WERI-Rb-1 (cell line): ENCODE data around the gene DDX41.

ENCODE experiments used
- DNase-seq: peaks from one replicate; pipeline ENCODE4 v3.0.0-alpha.2; 2020
- H3K27ac ChIP-seq: fragments of 250-450 bp; sonication (Bioruptor Pico); 2 replicates; pipeline ENCODE4 v1.5.1; 2020; ENCODE audit warnings: mild to moderate bottlenecking, moderate library complexity
- H3K27me3 ChIP-seq: fragments of 250-450 bp; sonication (Bioruptor Pico); 2 replicates; pipeline ENCODE4 v1.5.1; 2021; ENCODE audit warnings: mild to moderate bottlenecking, low read depth, moderate library complexity; ENCODE audit not compliant: insufficient read depth, severe bottlenecking
- H3K36me3 ChIP-seq: fragments of 250-450 bp; sonication (Bioruptor Pico); 2 replicates; pipeline ENCODE4 v1.5.1; 2020; ENCODE audit warnings: mild to moderate bottlenecking, moderate library complexity
- H3K4me3 ChIP-seq: 2 replicates; pipeline ENCODE4 v1.5.1; 2011; ENCODE audit warnings: low read depth, mild to moderate bottlenecking, control low read depth, low read length
- H3K9me3 ChIP-seq: fragments of 250-450 bp; sonication (Bioruptor Pico); 2 replicates; pipeline ENCODE4 v1.5.1; 2021; ENCODE audit warnings: mild to moderate bottlenecking, moderate library complexity; ENCODE audit not compliant: severe bottlenecking
- TF ChIP-seq, protein P1 (sequence below): IDR thresholded peaks from 2 replicates; pipeline ENCODE4 v1.5.1; 2011; ENCODE audit warnings: low read depth, mild to moderate bottlenecking, control low read depth, inconsistent platforms, low read length

The DDX41 gene

DNA sequence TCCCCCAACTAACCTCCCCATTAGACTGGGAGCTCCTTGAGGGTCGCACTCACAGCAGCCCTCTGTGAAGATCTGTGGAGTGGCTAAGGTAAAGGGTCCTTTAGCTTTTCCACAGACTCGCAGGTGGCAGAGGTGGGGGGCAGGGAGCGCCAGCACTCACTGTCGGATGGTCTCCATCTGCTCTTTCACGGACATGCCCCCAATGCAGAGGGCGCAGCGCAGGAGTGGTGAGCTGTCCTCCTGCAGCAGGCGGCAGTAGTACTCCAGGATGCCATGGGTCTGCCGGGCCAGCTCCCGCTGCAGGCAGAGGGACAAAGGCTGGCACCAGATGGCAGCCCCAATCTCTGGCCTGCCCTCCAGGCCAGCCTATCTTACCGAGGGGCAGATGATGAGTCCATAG, 2.2 kb downstream of the DDX41 start:
- H3K9me3 ChIP-seq, result no peaks in the 10 kb centered on the region
- TF ChIP-seq, protein P1, sequence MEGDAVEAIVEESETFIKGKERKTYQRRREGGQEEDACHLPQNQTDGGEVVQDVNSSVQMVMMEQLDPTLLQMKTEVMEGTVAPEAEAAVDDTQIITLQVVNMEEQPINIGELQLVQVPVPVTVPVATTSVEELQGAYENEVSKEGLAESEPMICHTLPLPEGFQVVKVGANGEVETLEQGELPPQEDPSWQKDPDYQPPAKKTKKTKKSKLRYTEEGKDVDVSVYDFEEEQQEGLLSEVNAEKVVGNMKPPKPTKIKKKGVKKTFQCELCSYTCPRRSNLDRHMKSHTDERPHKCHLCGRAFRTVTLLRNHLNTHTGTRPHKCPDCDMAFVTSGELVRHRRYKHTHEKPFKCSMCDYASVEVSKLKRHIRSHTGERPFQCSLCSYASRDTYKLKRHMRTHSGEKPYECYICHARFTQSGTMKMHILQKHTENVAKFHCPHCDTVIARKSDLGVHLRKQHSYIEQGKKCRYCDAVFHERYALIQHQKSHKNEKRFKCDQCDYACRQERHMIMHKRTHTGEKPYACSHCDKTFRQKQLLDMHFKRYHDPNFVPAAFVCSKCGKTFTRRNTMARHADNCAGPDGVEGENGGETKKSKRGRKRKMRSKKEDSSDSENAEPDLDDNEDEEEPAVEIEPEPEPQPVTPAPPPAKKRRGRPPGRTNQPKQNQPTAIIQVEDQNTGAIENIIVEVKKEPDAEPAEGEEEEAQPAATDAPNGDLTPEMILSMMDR, result no peak
- H3K4me3 ChIP-seq, result no peak overlapping the region
- DNase-seq, result no peak
- no peaks in the 10 kb centered on the region for H3K27me3 ChIP-seq
- H3K36me3 ChIP-seq, result peaks cover 9% of the 10 kb centered on the region
- H3K27ac ChIP-seq, result no peak overlapping the region

DNA sequence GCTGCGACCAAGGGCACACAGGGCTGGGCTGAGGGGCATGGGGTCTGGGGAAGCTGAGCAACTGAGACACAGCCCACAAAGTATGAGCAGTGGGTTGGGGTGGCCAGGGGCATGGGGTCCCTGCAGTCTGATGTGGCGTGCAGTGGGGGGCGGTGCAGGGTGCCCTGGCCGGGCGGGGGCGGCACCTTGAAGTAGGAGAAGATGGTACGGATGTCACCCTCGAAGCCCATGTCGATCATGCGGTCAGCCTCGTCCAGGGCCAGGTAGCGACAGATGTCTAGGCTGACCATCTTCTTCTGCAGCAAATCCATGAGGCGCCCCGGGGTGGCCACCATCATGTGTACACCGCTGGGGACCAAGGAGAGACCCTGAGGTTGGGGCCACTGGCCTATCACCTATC, 3.3 kb downstream of the DDX41 start:
- Histone ChIP-seq H3K36me3 (peaks cover 9% of the 10 kb centered on the region), H3K27me3 (no peaks in the 10 kb centered on the region), H3K9me3 (no peaks in the 10 kb centered on the region), H3K27ac (no peak overlapping the region), H3K4me3 (no peak overlapping the region)
- DNase-seq, result no peak
- TF ChIP-seq, protein P1, result no peak

DNA sequence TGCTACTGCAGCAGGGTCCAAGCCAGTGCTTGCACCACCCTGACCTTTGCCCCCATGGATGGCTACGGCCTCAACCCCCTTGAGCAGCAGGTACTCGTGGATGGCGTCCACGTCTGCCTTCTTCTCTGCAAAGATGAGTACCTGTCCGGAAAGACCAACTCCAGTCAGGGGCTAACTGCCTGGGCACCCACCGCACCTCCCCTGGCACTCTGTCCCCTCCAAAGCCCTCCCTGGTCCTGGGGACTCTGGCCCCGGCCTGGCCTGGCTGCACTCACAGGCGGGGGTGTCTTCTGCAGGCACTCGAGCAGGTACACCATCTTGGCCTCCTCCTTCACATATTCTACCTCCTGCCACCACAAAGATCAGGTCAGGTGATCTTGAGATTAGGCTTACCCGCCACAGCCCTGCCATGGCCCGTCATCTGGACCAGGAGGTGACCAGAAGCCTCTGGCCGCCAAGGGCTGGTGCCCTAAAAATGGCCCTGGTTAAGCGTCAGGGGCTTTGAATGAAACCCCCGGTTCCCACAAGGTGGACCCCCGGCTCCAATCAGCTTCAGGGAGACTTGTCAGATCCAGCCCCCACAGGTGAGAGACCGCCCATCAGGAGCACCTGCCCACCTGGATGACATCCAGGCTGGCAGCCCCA, 3.9 kb downstream of the DDX41 start:
- no peak overlapping the region for H3K27ac ChIP-seq

DNA sequence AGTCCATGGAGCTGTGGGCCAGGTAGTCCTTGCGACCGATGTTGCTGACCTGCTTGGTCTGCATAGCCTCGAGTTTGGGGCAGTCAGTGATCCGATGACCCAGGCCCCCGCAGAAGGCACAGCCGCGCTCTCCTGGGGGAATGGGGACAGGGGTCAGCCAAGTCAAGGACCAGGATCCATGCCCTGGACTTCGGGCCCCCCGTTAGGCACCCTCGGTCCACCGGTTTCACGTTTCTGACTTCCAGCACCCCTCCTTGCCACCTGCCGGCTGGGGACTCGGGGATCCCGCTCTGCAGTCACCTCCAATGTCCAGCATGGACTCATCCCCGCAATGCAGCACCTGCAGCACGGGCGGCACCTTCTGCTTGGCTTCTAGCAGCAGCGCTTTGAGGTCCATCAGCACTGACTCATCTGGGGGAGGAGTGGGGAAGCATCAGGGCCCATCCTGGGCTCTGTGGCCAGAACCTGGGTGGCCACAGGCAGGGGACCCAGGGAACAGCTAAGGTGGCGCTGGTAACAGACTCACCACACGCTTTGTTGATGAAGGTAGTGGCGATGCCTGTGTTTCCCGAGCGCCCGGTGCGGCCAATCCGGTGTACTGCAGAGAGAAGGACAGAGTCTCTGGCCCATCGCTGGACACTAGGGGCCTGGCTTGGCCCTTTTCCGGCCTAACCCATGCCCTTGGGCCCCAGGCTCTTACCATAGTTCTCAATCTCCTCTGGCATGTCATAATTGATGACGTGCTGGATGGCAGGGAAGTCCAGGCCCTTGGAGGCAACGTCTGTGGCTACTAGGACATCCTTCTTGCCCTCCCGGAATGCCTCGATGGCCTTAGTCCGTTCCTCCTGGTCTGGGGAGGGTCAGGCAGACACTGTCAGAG, 4.7 kb downstream of the DDX41 start:
- Histone ChIP-seq H3K27me3 (no peaks in the 10 kb centered on the region), H3K36me3 (peaks cover 9% of the 10 kb centered on the region), H3K27ac (no peak overlapping the region), H3K9me3 (no peaks in the 10 kb centered on the region), H3K4me3 (no peak overlapping the region)
- TF ChIP-seq, protein P1, result no peak
- no peak for DNase-seq

More for the DNA sequence above, 3.9 kb downstream of the DDX41 start:
- H3K36me3 ChIP-seq, result peaks cover 9% of the 10 kb centered on the region
- no peak for DNase-seq
- H3K9me3 ChIP-seq, result no peaks in the 10 kb centered on the region
- TF ChIP-seq, protein P1, result no peak
- no peaks in the 10 kb centered on the region for H3K27me3 ChIP-seq
- H3K4me3 ChIP-seq, result no peak overlapping the region

DNA sequence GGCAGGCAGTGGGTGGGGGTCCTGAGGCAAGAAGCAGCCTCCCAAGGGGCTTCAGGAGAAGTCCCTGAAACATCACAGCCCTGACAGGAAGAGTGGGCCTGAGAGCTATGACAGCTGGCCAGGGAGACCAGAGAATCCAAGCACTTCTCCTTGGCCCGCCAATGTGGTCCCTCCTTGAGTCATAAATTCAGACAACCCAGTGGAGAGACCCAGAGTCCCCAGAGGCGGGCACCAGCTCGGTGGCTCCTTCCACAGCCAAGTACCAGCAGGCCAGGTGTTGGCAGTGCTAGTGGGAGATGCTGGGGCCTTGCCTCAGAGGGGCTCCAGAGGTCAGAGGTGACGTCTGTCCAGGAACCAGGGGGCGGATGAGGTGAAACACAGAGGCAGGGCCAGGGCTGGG, 5.6 kb downstream of the DDX41 start:
- Histone ChIP-seq H3K36me3 (peaks cover 9% of the 10 kb centered on the region), H3K4me3 (no peak overlapping the region), H3K27ac (no peak overlapping the region), H3K27me3 (no peaks in the 10 kb centered on the region), H3K9me3 (no peaks in the 10 kb centered on the region)
- TF ChIP-seq, protein P1, result no peak
- DNase-seq, result no peak
